Sigmoid colon (tissue), 7 donors: ENCODE data around the gene PRLH. TPM values are rescaled to one million over a fixed set of nuclear protein-coding genes. Genes with fewer than 3 reads are reported as not detected.

Experiments used
- DNase-seq: peaks from one replicate; pipeline ENCODE4 v3.0.0-alpha.2; 2019
- H3K27ac ChIP-seq, 4 donors: fragments of 200-600 bp; sonication (generic); one replicate each; pipeline ENCODE4 v1.5.1; 2016 to 2019; ENCODE audit warnings: mild to moderate bottlenecking in 1 of 4
- H3K27me3 ChIP-seq, 3 donors: fragments of 200-600 bp; sonication (generic); one replicate each; pipeline ENCODE4 v1.5.1; 2019; ENCODE audit warnings: mild to moderate bottlenecking in 1 of 3
- H3K36me3 ChIP-seq, 4 donors: fragments of 200-600 bp; sonication (generic); one replicate each; pipeline ENCODE4 v1.5.1; 2016 to 2019
- H3K4me1 ChIP-seq, 4 donors: fragments of 200-600 bp; sonication (generic); one replicate each; pipeline ENCODE4 v1.5.1; 2017 to 2019
- H3K4me3 ChIP-seq, 4 donors: fragments of 200-600 bp; sonication (generic); one replicate each; pipeline ENCODE4 v1.5.1; 2017 to 2019; ENCODE audit warnings: mild to moderate bottlenecking in 2 of 4, moderate library complexity in 1 of 4
- H3K9me3 ChIP-seq, 4 donors: fragments of 200-600 bp in 3 of 4; sonication (generic) in 3 of 4; one replicate each; pipeline versions ENCODE4 v1.5.1 to v1.6.1; 2013 to 2019
- CTCF ChIP-seq, 4 experiments: fragments of 450-650 bp in 3 of 4; fragments of 200-600 bp in 1 of 4; IDR thresholded peaks; one replicate each; pipeline ENCODE4 v1.5.1; 2016 to 2019; ENCODE audit warnings: antibody characterized with exemption in 4 of 4, mild to moderate bottlenecking in 3 of 4, moderate library complexity in 2 of 4
- EP300 ChIP-seq, 4 donors: sonication (generic); formaldehyde crosslinking; IDR thresholded peaks; one replicate each; pipeline ENCODE4 v1.6.1; 2017; ENCODE audit warnings: antibody characterized with exemption in 4 of 4
- POLR2A ChIP-seq, 2 donors: fragments of 450-650 bp; IDR thresholded peaks; one replicate each; pipeline ENCODE4 v1.6.1; 2016; ENCODE audit warnings: antibody characterized with exemption in 2 of 2, mild to moderate bottlenecking in 2 of 2, moderate library complexity in 2 of 2
- POLR2AphosphoS5 ChIP-seq, 4 donors: sonication (generic); formaldehyde crosslinking; IDR thresholded peaks; one replicate each; pipeline ENCODE4 v1.6.1; 2017; ENCODE audit warnings: antibody characterized with exemption in 4 of 4
- WGBS, 2 donors: extraction: QIAGEN DNeasy Blood & Tissue Kit; methylation state at CpG; one replicate each; pipeline ENCODE4 v1.1.7; 2013; 5-methylcytosine and 5-hydroxymethylcytosine counted together
- intact Hi-C: fragments of 100-400 bp; cut with DNase I; formaldehyde crosslinking; loops from one replicate; pipeline ENCODE4 v1.15.1; 2023
- polyA plus RNA-seq, 3 donors: library from polyadenylated mRNA; stranded (reverse); fragments of 200-250 nt; gene quantifications; one replicate each; pipeline ENCODE4 v1.2.3, GENCODE V29; 2013
- total RNA-seq, 4 donors: library from RNA; depleted of rRNA; stranded (reverse); fragments of >200 nt; gene quantifications; one replicate each; pipeline ENCODE4 v1.1.0, GENCODE V29; 2016
- donor health status: healthy with polysubstance abuse.
- donor health status: Bipolar disorder and iron deficiency.
- donor health status: healthy.

PRLH gene
- total and polyA plus RNA-seq, 7 donors: not detected

DNA sequence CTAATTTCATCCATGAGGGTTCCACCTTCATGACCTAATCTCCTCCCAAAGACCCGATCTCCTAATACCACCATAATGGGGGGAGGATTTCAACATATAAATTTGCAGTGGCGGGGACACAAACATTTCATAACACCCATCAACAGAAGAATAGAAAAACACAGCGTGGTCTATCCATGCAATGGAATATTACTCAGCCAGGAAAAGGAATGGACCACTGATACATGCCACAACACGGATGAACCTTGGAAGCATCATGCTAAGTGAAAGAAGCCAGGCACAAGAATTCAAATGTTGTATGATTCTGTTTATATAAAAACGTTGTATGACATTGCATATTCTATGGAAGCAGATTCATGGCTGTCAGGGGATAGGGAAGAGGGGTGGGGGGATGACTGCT, 2.7 kb downstream of the PRLH start:
- Histone ChIP-seq H3K4me3 (no peak overlapping the region), H3K36me3 (no peaks in the 10 kb centered on the region), H3K27me3 (peaks cover 0 to 11% (median 5%) of the 10 kb centered on the region in 3 donors), H3K9me3 (no peaks in the 10 kb centered on the region), H3K4me1 (peaks cover 0 to 15% (median 11%) of the 10 kb centered on the region in 4 donors), H3K27ac (no peak overlapping the region)
- TF ChIP-seq POLR2A (IDR thresholded peaks at IDR 0.05): no peak
- no peak for TF ChIP-seq CTCF (IDR thresholded peaks at IDR 0.05)
- TF ChIP-seq POLR2AphosphoS5 (IDR thresholded peaks at IDR 0.05): no peak
- 87 to 90% methylated on average over 5 of the region's 5 CpGs for WGBS, 2 donors
- intact Hi-C loops: no loop called here
- no peak for DNase-seq

GRCh38 chr2:237569896-237570295, 3.5 kb downstream of the PRLH start:
- Histone ChIP-seq H3K9me3 (no peaks in the 10 kb centered on the region), H3K27me3 (peaks cover 0 to 2% (median 0%) of the 10 kb centered on the region in 3 donors), H3K36me3 (no peaks in the 10 kb centered on the region), H3K4me1 (peaks cover 0 to 15% (median 11%) of the 10 kb centered on the region in 4 donors), H3K27ac (no peak overlapping the region), H3K4me3 (no peak overlapping the region)
- intact Hi-C loops: loop anchor here (5.0 to 10.0 kb wide), 4 partner anchors 138 to 478 kb away; no protein-coding TSS in a partner anchor
- DNase-seq: no peak
- 97 to 98% methylated on average over 3 of the region's 3 CpGs for WGBS, 2 donors
- no peak for TF ChIP-seq CTCF (IDR thresholded peaks at IDR 0.05)
- TF ChIP-seq POLR2A (IDR thresholded peaks at IDR 0.05): no peak
- TF ChIP-seq POLR2AphosphoS5 (IDR thresholded peaks at IDR 0.05): no peak
- no peak for TF ChIP-seq EP300 (IDR thresholded peaks at IDR 0.05)

DNA sequence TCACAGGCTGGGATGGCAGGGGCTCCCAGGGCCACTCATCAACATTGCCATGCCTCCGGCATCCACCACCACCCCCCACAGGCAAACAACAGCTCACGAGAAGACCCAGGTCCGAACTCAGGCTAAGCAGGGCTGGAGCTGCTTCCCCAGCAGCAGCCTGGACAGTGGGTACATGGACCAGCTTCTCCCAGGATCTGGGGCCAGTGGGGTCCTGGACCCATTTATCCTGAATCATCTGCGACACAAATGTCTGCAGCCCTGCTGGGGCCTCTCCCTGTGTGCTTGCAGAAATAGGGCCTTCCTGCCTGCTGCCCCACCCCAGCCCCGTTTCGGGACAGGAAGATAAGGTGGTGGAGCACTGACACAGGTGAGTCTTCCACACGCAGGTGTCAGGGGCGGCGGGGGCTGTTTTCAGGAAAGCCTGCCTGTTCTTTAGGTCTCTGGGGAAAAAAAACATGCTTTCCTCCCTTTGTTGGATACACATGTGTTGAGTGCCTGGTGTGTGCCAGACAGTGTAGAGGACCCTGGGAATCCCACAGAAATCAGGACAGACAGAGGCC, 4.5 kb downstream of the PRLH start:
- H3K27ac ChIP-seq: no peak overlapping the region
- peaks cover 0 to 15% (median 11%) of the 10 kb centered on the region in 4 donors for H3K4me1 ChIP-seq
- H3K9me3 ChIP-seq: no peaks in the 10 kb centered on the region
- H3K36me3 ChIP-seq: no peaks in the 10 kb centered on the region
- no peak for TF ChIP-seq CTCF (IDR thresholded peaks at IDR 0.05)
- TF ChIP-seq EP300 (IDR thresholded peaks at IDR 0.05): no peak
- no peak for TF ChIP-seq POLR2A (IDR thresholded peaks at IDR 0.05)
- no peak for TF ChIP-seq POLR2AphosphoS5 (IDR thresholded peaks at IDR 0.05)
- H3K4me3 ChIP-seq: no peak overlapping the region
- no peaks in the 10 kb centered on the region for H3K27me3 ChIP-seq
- intact Hi-C loops: loop anchor here (5.0 to 10.0 kb wide), 4 partner anchors 139 to 479 kb away; no protein-coding TSS in a partner anchor
- 86 to 87% methylated on average over 9 of the region's 9 CpGs for WGBS, 2 donors
- no peak for DNase-seq

GRCh38 chr2:237571551-237571950, 5.2 kb downstream of the PRLH start:
- H3K9me3 ChIP-seq: no peaks in the 10 kb centered on the region
- no peak for DNase-seq
- peaks cover 0 to 15% (median 11%) of the 10 kb centered on the region in 4 donors for H3K4me1 ChIP-seq
- H3K27ac ChIP-seq: no peak overlapping the region
- no peak overlapping the region for H3K4me3 ChIP-seq
- 78 to 90% methylated on average over 7 of the region's 7 CpGs for WGBS, 2 donors
- TF ChIP-seq POLR2A (IDR thresholded peaks at IDR 0.05): no peak
- TF ChIP-seq EP300 (IDR thresholded peaks at IDR 0.05): no peak
- TF ChIP-seq CTCF (IDR thresholded peaks at IDR 0.05): no peak
- TF ChIP-seq POLR2AphosphoS5 (IDR thresholded peaks at IDR 0.05): no peak
- intact Hi-C loops: loop anchor here (5.0 to 10.0 kb wide), 4 partner anchors 139 to 479 kb away; no protein-coding TSS in a partner anchor
- no peaks in the 10 kb centered on the region for H3K27me3 ChIP-seq
- H3K36me3 ChIP-seq: no peaks in the 10 kb centered on the region
